ENCODE measurements around the gene PBX1.

- TF ChIP-seq CTCF (IDR thresholded peaks at IDR 0.05; ENCODE audit: poor library complexity) = no peak
- TF ChIP-seq EZH2 (IDR thresholded peaks at IDR 0.05; ENCODE audit: borderline replicate concordance) = no peak
These were observed 162.2 kb downstream of the PBX1 start for GRCh38 chr1:164721228-164721496.
